HUES64 (cell line): Measurements from ENCODE around the gene CCR1.

Source experiments
- H3K27ac ChIP-seq: 2 replicates; pipeline ENCODE4 v1.7.0; 2013; ENCODE audit warnings: low read depth, low read length, inconsistent platforms
- H3K27me3 ChIP-seq: 2 replicates; pipeline ENCODE4 v1.6.1; 2013; ENCODE audit warnings: mild to moderate bottlenecking, low read length; ENCODE audit not compliant: insufficient read depth
- H3K36me3 ChIP-seq: 2 replicates; pipeline ENCODE4 v1.6.1; 2013; ENCODE audit warnings: mild to moderate bottlenecking, low read length; ENCODE audit not compliant: insufficient read depth
- H3K4me1 ChIP-seq: 2 replicates; pipeline ENCODE4 v1.6.1; 2013; ENCODE audit warnings: mild to moderate bottlenecking, low read length, moderate library complexity; ENCODE audit not compliant: insufficient read depth
- H3K4me3 ChIP-seq: 2 replicates; pipeline ENCODE4 v1.5.1; 2013; ENCODE audit warnings: mild to moderate bottlenecking, low read length, moderate library complexity
- H3K9ac ChIP-seq: 2 replicates; pipeline ENCODE4 v1.6.1; 2013; ENCODE audit warnings: mild to moderate bottlenecking, low read depth, low read length
- H3K9me3 ChIP-seq: 2 replicates; pipeline ENCODE4 v1.6.1; 2013; ENCODE audit warnings: low read depth, low read length; ENCODE audit not compliant: insufficient read depth
- WGBS: fragments of 150-250, 120-280 bp; methylation state at CpG from one replicate; pipeline ENCODE4 v1.1.7; 2013; ENCODE audit warnings: missing lambda C conversion rate; 5-methylcytosine and 5-hydroxymethylcytosine counted together

Gene CCR1

GRCh38 chr3:46194868-46195553 is 13.1 kb downstream of the CCR1 start:
- Histone ChIP-seq H3K9ac (no peak overlapping the region), H3K4me3 (no peak overlapping the region), H3K27ac (no peak overlapping the region), H3K27me3 (no peaks in the 10 kb centered on the region), H3K4me1 (no peaks in the 10 kb centered on the region), H3K36me3 (no peaks in the 10 kb centered on the region), H3K9me3 (peaks cover 23% of the 10 kb centered on the region)
- over 99% methylated on average over 4 of the region's 4 CpGs for WGBS

- 93% methylated on average over 1 of the region's 1 CpG for WGBS
- no peaks in the 10 kb centered on the region for H3K27me3 ChIP-seq
- no peaks in the 10 kb centered on the region for H3K4me1 ChIP-seq
- no peak overlapping the region for H3K9ac ChIP-seq
- H3K9me3 ChIP-seq = peaks cover 23% of the 10 kb centered on the region
- no peaks in the 10 kb centered on the region for H3K36me3 ChIP-seq
- H3K27ac ChIP-seq = no peak overlapping the region
- no peak overlapping the region for H3K4me3 ChIP-seq
These were observed 14.7 kb downstream of the CCR1 start for GRCh38 chr3:46193436-46193835.

GRCh38 chr3:46192939-46193338 is 15.2 kb downstream of the CCR1 start:
- H3K4me3 ChIP-seq = no peak overlapping the region
- WGBS = 96% methylated on average over 5 of the region's 5 CpGs
- H3K9ac ChIP-seq = no peak overlapping the region
- H3K36me3 ChIP-seq = no peaks in the 10 kb centered on the region
- no peaks in the 10 kb centered on the region for H3K4me1 ChIP-seq
- H3K27me3 ChIP-seq = no peaks in the 10 kb centered on the region
- no peak overlapping the region for H3K27ac ChIP-seq
- peaks cover 23% of the 10 kb centered on the region for H3K9me3 ChIP-seq

GRCh38 chr3:46191730-46192129 is 16.4 kb downstream of the CCR1 start:
- H3K4me1 ChIP-seq = no peaks in the 10 kb centered on the region

GRCh38 chr3:46188708-46189107 is 19.4 kb downstream of the CCR1 start:
- Histone ChIP-seq H3K27me3 (no peaks in the 10 kb centered on the region), H3K4me3 (no peak overlapping the region), H3K27ac (no peak overlapping the region), H3K9me3 (peaks cover 11% of the 10 kb centered on the region; the same call in 1 of the 2 replicates), H3K36me3 (no peaks in the 10 kb centered on the region), H3K4me1 (no peaks in the 10 kb centered on the region), H3K9ac (no peak overlapping the region)
- WGBS = 94% methylated on average over 10 of the region's 10 CpGs

More at GRCh38 chr3:46191730-46192129, 16.4 kb downstream of the CCR1 start:
- Histone ChIP-seq H3K4me3 (no peak overlapping the region), H3K27me3 (no peaks in the 10 kb centered on the region), H3K27ac (no peak overlapping the region), H3K36me3 (no peaks in the 10 kb centered on the region), H3K9ac (no peak overlapping the region), H3K9me3 (peaks cover 20% of the 10 kb centered on the region)
- 65% methylated on average over 2 of the region's 3 CpGs for WGBS

GRCh38 chr3:46187876-46188275 is 20.2 kb downstream of the CCR1 start:
- Histone ChIP-seq H3K9me3 (peaks cover 3% of the 10 kb centered on the region; the same call in 1 of the 2 replicates), H3K9ac (no peak overlapping the region), H3K27ac (no peak overlapping the region), H3K27me3 (no peaks in the 10 kb centered on the region), H3K36me3 (no peaks in the 10 kb centered on the region), H3K4me3 (no peak overlapping the region), H3K4me1 (no peaks in the 10 kb centered on the region)
- 89% methylated on average over 2 of the region's 2 CpGs for WGBS

GRCh38 chr3:46187341-46187700 is 20.8 kb downstream of the CCR1 start:
- H3K4me1 ChIP-seq = no peaks in the 10 kb centered on the region

GRCh38 chr3:46186471-46187340 is 21.4 kb downstream of the CCR1 start:
- 93% methylated on average over 3 of the region's 3 CpGs for WGBS
- Histone ChIP-seq H3K36me3 (no peaks in the 10 kb centered on the region), H3K9me3 (no peaks in the 10 kb centered on the region), H3K27ac (no peak overlapping the region), H3K27me3 (no peaks in the 10 kb centered on the region), H3K9ac (no peak overlapping the region), H3K4me3 (no peak overlapping the region), H3K4me1 (no peaks in the 10 kb centered on the region)

More at GRCh38 chr3:46187341-46187700, 20.8 kb downstream of the CCR1 start:
- Histone ChIP-seq H3K4me3 (no peak overlapping the region), H3K36me3 (no peaks in the 10 kb centered on the region), H3K27me3 (no peaks in the 10 kb centered on the region), H3K27ac (no peak overlapping the region), H3K9ac (no peak overlapping the region), H3K9me3 (no peaks in the 10 kb centered on the region)
- WGBS = 95% methylated on average over 2 of the region's 2 CpGs

- no peak overlapping the region for H3K4me3 ChIP-seq
- H3K27ac ChIP-seq = no peak overlapping the region
- no peak overlapping the region for H3K9ac ChIP-seq
- no CpG with 5 or more reads among the region's 1 CpG for WGBS
- H3K27me3 ChIP-seq = no peaks in the 10 kb centered on the region
- H3K4me1 ChIP-seq = no peaks in the 10 kb centered on the region
- no peaks in the 10 kb centered on the region for H3K9me3 ChIP-seq
- no peaks in the 10 kb centered on the region for H3K36me3 ChIP-seq
These were observed 23.6 kb downstream of the CCR1 start for GRCh38 chr3:46184469-46184868.

GRCh38 chr3:46183330-46183729 is 24.8 kb downstream of the CCR1 start:
- Histone ChIP-seq H3K9me3 (no peaks in the 10 kb centered on the region), H3K27me3 (no peaks in the 10 kb centered on the region), H3K4me1 (no peaks in the 10 kb centered on the region), H3K27ac (no peak overlapping the region), H3K4me3 (no peak overlapping the region), H3K9ac (no peak overlapping the region), H3K36me3 (no peaks in the 10 kb centered on the region)
- 95% methylated on average over 5 of the region's 5 CpGs for WGBS

- Histone ChIP-seq H3K4me3 (no peak overlapping the region), H3K4me1 (peaks cover 2% of the 10 kb centered on the region; the same call in 1 of the 2 replicates), H3K27ac (no peak overlapping the region), H3K9ac (no peak overlapping the region), H3K27me3 (no peaks in the 10 kb centered on the region), H3K9me3 (no peaks in the 10 kb centered on the region), H3K36me3 (no peaks in the 10 kb centered on the region)
- 94% methylated on average over 2 of the region's 2 CpGs for WGBS
These were observed 39.3 kb downstream of the CCR1 start for GRCh38 chr3:46168583-46169345.
